Measurements from ENCODE around the gene TAX1BP3. TPM values are rescaled to one million over a fixed set of nuclear protein-coding genes. Genes with fewer than 3 reads are reported as not detected.
A peak's percentile ranks its signal among the peaks of the same experiment; 100 is the strongest.

The TAX1BP3 gene
- total and polyA plus RNA-seq, 2 of the 13 experiments (the other 11 are each of a cell fraction or from before 2014, with no cell fraction given): 16.7 to 45.1 TPM

- TF ChIP-seq ZBED4 (CRISPR knock-in tag; IDR thresholded peaks at IDR 0.05; ENCODE audit: borderline replicate concordance) (no peak; the same call in 1 of the 2 replicates), HNRNPL (IDR thresholded peaks at IDR 0.05; ENCODE audit: low read depth, low read length) (0 out of 2 replicates have a peak, but pooled peaks have one; percentile 22), RERE (CRISPR knock-in tag; IDR thresholded peaks at IDR 0.05; ENCODE audit: low read depth) (no peak), FOXA3 (CRISPR knock-in tag; IDR thresholded peaks at IDR 0.05) (0 out of 2 replicates have a peak, but pooled peaks have one; percentile 7), ZBTB14 (CRISPR knock-in tag; IDR thresholded peaks at IDR 0.05) (peak; percentile 39; the same call in 1 of the 2 replicates), MAFK (conservative IDR thresholded peaks at IDR 0.05 in 1 of 2, IDR thresholded peaks at IDR 0.05 in 1 of 2; ENCODE audit: low read length in 2 of 2) (no peak), TP53 (CRISPR knock-in tag; conservative IDR thresholded peaks at IDR 0.05) (peak; percentile 58), BCL3 (CRISPR knock-in tag; IDR thresholded peaks at IDR 0.05) (no peak), CREB3 (CRISPR knock-in tag; IDR thresholded peaks at IDR 0.05) (peak; percentile 81), NR2F1 (CRISPR knock-in tag; IDR thresholded peaks at IDR 0.05) (peak in 1 of 2 experiments; percentile 28; a peak in 1 of 4 replicates), ZBTB42 (CRISPR knock-in tag; IDR thresholded peaks at IDR 0.05) (peak; percentile 58; the same call in 1 of the 2 replicates)
Measured at GRCh38 chr17:3668279-3669084, at the start of gene TAX1BP3, which contains the start of gene EMC6 (continued).
